ENCODE data around the gene MACROH2A1. TPM values are rescaled to one million over a fixed set of nuclear protein-coding genes. Genes with fewer than 3 reads are reported as not detected.
"Not testable (repeated sequence)": the region's sequence is repeated elsewhere in the genome, so short reads cannot be mapped to it uniquely, and the experiment has no call there.

MACROH2A1 gene
- total and polyA plus RNA-seq, 2 experiments from 2014 or later = 64.9 to 81.6 TPM

GRCh38 chr5:135363342-135363741, 35.7 kb downstream of the MACROH2A1 start:
- not testable (repeated sequence) for H3K27me3 ChIP-seq (ENCODE audit: insufficient read depth); H3K27ac Mint-ChIP-seq; H3K4me1 ChIP-seq (ENCODE audit: insufficient read depth); H3K4me2 ChIP-seq; H3K27ac ChIP-seq (ENCODE audit: low read depth); H3K79me2 ChIP-seq (replicated peaks; ENCODE audit: insufficient read depth); ATAC-seq; H3K9me2 ChIP-seq (ENCODE audit: insufficient read depth); DNase-seq (ENCODE audit: low spot score); H3K36me3 ChIP-seq (ENCODE audit: insufficient read depth); H3K9me3 Mint-ChIP-seq; H3K4me3 ChIP-seq; H4K20me1 ChIP-seq (replicated peaks; ENCODE audit: insufficient read depth); H3K4me1 Mint-ChIP-seq; H3K4me3 Mint-ChIP-seq; H2AFZ ChIP-seq; H3K27me3 Mint-ChIP-seq (ENCODE audit: insufficient read depth, low read depth, poor library complexity); H3F3A ChIP-seq (replicated peaks; ENCODE audit: low read depth)
- peaks cover 35% of the 10 kb centered on the region; the same call in 2 of the 3 replicates for H3K36me3 Mint-ChIP-seq (ENCODE audit: low read depth)

- Histone ChIP-seq H2AFZ (no peak overlapping the region), H4K20me1 (replicated peaks; ENCODE audit: insufficient read depth) (no peaks in the 10 kb centered on the region; the same call in 1 of the 2 replicates), H3F3A (replicated peaks; ENCODE audit: low read depth) (no peaks in the 10 kb centered on the region), H3K4me2 (no peak overlapping the region), H3K27me3 (ENCODE audit: insufficient read depth) (no peaks in the 10 kb centered on the region), H3K36me3 (ENCODE audit: insufficient read depth) (no peaks in the 10 kb centered on the region), H3K27ac (ENCODE audit: low read depth) (no peak overlapping the region), H3K9me2 (ENCODE audit: insufficient read depth) (no peaks in the 10 kb centered on the region), H3K79me2 (replicated peaks; ENCODE audit: insufficient read depth) (no peaks in the 10 kb centered on the region), H3K4me3 (no peak overlapping the region), H3K4me1 (ENCODE audit: insufficient read depth) (no peaks in the 10 kb centered on the region)
- no peaks in the 10 kb centered on the region for H3K4me1 Mint-ChIP-seq
- peaks cover 2% of the 10 kb centered on the region for H3K27me3 Mint-ChIP-seq (ENCODE audit: insufficient read depth, low read depth, poor library complexity)
- no peak for ATAC-seq
- no peak overlapping the region for H3K4me3 Mint-ChIP-seq
- no peak for DNase-seq (ENCODE audit: low spot score)
- peaks cover 29% of the 10 kb centered on the region; the same call in 2 of the 3 replicates for H3K36me3 Mint-ChIP-seq (ENCODE audit: low read depth)
- H3K27ac Mint-ChIP-seq = no peak overlapping the region
- no peaks in the 10 kb centered on the region for H3K9me3 Mint-ChIP-seq
- TF ChIP-seq CREB1 (CRISPR knock-in tag; IDR thresholded peaks at IDR 0.05; ENCODE audit: low read depth) (no peak), CTCF (conservative IDR thresholded peaks at IDR 0.05; ENCODE audit: low read depth in 2 of 2) (no peak), ZNF331 (CRISPR knock-in tag; IDR thresholded peaks at IDR 0.05; ENCODE audit: low read depth) (no peak), ZNF114 (CRISPR knock-in tag; IDR thresholded peaks at IDR 0.05) (no peak), JUNB (IDR thresholded peaks at IDR 0.05; ENCODE audit: unreplicated experiment) (no peak), NANOG (IDR thresholded peaks at IDR 0.05; ENCODE audit: borderline replicate concordance) (no peak), ZNF462 (CRISPR knock-in tag; IDR thresholded peaks at IDR 0.05) (no peak), REST (IDR thresholded peaks at IDR 0.05; ENCODE audit: unreplicated experiment) (no peak), STAT1 (IDR thresholded peaks at IDR 0.05; ENCODE audit: unreplicated experiment) (no peak), EZH2 (IDR thresholded peaks at IDR 0.05; ENCODE audit: low read depth, unreplicated experiment) (no peak), POLR2AphosphoS5 (IDR thresholded peaks at IDR 0.05; ENCODE audit: low read depth) (no peak)
Observed at GRCh38 chr5:135362102-135362501, 36.9 kb downstream of the MACROH2A1 start.

Measured in GM23338 (cell line).